ENCODE data around the gene CA4.

CA4 gene

DNA sequence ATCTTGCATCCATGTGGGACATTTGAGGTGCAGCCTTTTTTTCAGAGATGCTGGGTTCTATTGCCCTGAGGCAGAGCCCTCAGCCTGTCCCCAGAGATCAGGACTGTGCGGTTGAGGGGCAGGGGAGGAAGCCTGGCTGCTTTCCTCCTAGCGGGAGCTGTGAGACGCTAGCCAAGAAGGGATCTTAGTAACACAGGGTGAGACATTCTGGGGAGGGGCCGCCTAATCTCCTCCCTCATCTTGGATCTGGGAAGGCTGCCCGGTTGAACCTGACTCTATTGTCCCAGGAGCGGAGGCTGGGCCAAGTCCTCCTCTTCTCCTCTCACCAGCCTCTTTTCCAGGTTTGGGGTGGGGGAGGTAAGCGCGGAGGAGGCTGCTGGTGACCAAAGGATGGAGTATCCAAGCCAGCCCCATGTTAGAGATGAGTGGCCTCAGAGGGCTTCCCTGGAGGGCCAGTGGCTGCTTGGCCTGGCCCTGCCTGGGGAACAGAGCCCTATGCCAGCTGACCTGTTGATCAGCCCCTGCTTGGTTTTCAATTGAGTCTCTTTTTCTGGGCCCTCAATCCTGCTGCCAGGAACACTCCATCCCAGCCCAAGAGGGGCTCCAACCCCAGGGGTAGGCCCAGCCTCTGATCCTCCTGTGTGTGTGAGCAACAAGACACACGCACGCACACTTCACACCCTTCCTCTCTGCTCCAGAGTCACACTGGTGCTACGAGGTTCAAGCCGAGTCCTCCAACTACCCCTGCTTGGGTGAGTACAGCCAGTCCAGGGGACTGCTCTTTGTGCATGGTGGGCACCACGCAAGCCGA lies 5.0 kb downstream of the CA4 start:
- no peak for DNase-seq (ENCODE audit: extremely low read depth in 1 of 2, low read depth in 1 of 2)

- no peak for DNase-seq (ENCODE audit: extremely low read depth in 1 of 2, low read depth in 1 of 2)
These were observed 5.6 kb downstream of the CA4 start for GRCh38 chr17:60155427-60155814.

- no peak for DNase-seq (ENCODE audit: extremely low read depth in 1 of 2, low read depth in 1 of 2)
These were observed 6.0 kb downstream of the CA4 start for GRCh38 chr17:60155815-60156214.

DNA sequence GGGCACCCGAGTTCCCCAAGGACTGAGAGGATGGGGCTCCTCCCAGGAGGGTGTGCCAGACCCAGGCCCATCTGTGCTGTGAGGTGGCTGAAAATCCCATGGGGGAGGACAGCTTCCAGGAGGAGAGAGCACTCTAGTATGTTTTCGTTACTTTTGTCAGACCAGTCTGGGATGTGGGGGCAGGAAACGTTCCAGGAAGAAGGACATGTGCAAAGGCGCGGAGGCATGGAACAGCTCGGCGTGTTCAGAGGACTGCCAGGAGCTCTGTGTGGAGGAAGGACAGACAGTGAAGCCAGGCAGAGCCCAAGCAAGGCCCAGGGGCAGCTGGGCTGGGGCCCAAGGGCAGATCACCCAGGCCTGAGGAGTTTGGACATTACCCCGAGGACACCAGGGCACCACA lies 7.0 kb downstream of the CA4 start:
- DNase-seq (ENCODE audit: extremely low read depth in 1 of 2, low read depth in 1 of 2) = no peak

DNA sequence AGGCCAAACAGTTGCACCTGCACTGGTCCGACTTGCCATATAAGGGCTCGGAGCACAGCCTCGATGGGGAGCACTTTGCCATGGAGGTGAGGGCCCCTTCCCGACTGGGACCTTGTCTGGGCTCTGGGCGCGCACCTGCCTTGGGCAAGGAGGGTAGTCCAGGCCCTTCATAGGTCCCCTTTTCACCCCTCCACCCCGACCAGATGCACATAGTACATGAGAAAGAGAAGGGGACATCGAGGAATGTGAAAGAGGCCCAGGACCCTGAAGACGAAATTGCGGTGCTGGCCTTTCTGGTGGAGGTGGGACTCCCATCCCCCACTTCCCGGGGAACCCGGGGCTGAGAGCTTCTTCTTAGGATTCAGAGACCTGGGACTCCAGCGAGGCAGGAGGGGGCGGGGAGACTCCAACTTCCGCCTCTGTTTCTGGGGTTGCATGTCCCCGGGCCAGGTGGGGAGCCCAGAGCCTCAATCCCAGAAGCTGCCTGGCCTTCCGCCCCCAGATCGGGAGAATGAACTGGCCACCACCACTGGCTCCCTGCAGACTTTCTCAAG lies 7.8 kb downstream of the CA4 start:
- no peak for DNase-seq (ENCODE audit: extremely low read depth in 1 of 2, low read depth in 1 of 2)

DNA sequence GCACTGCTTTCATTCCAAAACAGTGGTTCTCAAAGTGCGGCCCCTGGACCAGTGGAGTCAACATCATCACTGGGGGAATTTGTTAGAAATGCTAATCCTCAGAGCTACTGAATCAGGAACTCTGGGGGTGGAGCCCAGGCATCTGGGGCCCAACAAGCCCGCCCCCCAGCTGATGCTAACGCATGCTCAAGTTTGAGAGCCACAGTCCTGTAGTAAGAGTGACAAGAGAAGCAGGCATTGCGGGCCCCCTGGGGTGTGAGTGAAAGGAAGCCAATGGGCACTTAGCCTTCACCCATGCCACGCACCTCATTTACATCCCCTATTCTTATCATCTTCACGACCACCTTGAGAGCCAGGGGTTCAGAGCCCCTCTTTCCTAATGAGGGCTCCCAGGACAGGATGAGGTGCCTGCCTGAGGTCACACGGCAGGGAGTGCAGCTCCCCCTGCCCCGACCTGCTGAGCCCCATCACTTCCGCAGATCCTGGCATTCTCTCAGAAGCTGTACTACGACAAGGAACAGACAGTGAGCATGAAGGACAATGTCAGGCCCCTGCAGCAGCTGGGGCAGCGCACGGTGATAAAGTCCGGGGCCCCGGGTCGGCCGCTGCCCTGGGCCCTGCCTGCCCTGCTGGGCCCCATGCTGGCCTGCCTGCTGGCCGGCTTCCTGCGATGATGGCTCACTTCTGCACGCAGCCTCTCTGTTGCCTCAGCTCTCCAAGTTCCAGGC lies 9.1 kb downstream of the CA4 start:
- no peak for DNase-seq (ENCODE audit: extremely low read depth in 1 of 2, low read depth in 1 of 2)

- no peak for DNase-seq (ENCODE audit: extremely low read depth in 1 of 2, low read depth in 1 of 2)
These were observed 9.7 kb downstream of the CA4 start for GRCh38 chr17:60159479-60159866.

GRCh38 chr17:60160829-60161501 lies 11.2 kb downstream of the CA4 start:
- DNase-seq (ENCODE audit: extremely low read depth in 1 of 2, low read depth in 1 of 2) = no peak

DNA sequence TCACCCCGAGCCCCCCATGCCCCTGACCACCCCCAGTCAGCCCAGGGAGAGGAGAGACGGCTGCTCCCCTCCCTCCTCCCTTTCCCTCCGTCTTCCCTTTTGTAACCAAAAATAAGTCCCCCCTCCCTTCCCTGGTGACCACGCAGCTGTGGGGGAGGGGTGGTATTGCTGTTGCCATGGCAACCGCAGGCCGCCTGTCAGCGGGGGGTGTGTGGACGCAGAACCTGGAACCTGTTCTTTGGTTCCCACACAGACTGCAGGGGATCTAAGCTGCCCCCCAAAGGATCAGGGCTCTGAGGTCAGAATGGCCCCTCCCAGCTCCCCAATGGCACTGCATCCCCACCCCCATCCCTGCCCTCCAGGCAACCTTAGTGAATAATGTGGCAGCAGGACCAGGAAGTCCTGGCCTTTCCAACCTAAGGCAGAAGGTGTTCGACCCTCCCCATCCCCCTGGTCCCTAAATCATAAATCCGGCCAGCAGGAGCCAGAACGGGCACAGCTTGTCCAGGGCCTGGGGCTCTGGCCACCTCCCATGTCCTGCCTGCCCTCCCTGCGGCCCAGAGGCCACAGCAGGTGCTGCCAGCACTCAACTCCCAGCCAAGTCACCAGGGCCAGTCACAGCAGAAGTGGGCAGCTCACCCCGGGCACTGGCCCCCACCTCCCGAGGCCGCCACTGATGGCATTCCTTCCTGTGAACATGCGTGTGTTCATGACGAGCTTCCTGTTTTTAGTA lies 12.0 kb downstream of the CA4 start:
- no peak for DNase-seq (ENCODE audit: extremely low read depth in 1 of 2, low read depth in 1 of 2)

DNA sequence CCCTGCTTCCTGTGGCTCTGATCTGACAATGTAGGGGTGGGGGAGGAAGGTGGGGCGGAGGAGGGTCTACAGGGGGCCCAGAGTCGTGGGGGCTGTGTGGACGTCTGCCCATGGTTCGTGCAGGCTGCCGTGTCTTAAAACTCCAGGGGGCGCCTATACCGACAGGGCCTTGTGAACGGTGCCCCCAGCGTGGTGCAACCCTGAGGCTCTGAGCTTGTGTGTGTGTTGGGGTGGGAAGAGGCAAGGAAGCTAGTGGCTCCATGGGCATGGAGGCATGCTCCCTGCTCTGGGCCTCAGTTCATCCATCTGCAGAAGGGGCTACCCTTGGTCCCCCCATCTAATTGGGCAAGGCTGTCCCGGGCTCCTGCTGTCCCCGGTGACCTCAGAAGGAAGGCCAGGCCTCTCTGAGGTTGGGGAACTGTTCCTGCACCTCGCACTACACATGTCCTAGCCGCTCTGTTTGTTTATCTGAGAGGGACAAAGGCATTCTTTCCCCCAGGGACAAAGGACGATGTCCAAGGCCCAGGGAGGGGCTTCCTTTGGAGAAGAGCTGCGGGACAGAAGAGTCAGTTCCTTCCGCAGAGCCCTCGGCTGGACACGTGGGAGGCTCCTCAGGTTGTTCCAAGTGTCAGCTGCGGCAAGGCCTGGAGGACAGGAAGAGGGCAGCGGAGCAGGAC lies 13.5 kb downstream of the CA4 start:
- DNase-seq (ENCODE audit: extremely low read depth in 1 of 2, low read depth in 1 of 2) = no peak

DNA sequence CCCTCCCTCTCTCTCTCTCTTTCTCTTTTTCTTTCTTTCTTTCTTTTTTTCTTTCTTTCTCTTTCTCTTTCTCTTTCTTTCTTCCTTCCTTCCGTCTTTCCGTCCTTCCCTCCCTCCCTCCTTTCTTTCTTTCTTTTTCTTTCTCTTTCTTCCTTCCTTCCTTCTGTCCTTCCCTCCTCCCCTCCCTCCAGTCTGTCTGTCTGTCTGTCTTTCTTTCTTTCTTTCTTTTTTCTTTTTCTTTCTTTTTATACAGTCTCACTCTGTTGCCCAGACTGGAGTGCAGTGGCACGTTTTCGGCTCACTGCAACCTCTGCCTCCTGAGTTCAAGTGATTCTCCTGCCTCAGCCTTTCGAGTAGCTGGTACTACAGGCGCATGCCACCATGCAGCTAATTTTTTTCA lies 14.4 kb downstream of the CA4 start:
- no peak for DNase-seq (ENCODE audit: extremely low read depth in 1 of 2, low read depth in 1 of 2)

DNA sequence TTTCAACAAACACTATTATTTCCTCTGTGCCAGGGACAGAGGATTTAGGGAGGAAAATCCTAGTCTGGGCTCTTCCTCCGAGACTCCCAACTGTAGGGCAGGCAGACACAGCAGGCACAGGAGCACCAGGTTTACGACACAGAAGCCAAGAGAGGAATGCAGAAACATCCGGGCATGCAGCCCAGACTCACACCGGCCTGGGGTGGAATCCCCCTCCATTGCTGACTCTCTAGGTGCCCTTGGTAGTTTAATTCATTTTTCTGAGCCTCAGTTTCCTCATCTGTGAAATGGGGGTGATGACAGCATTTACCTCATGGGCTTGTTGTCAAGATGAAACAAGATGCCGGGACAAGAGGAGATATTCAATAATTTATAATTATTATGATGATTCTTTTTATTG lies 14.9 kb downstream of the CA4 start:
- DNase-seq (ENCODE audit: extremely low read depth in 1 of 2, low read depth in 1 of 2) = no peak

DNA sequence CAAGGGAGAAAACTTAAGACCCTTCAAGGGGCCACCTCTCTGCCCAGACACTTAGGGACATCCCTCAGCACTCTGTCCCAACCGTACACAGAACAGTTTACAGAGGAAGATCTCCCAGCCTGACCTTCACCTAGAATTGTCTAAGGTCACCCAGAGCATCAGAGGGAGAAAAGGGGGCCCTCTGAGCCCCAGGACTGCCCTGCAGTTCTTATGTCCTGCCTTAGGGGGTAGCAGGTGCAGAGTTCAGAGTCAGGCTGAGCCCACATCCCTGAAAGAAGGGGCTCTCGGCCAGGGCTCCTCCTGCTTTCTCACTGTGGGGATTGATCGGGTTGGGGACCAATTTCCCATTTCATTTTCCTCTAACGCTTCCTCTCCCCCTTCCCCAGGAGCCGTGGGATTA lies 15.4 kb downstream of the CA4 start:
- DNase-seq (ENCODE audit: extremely low read depth in 1 of 2, low read depth in 1 of 2) = no peak

DNA sequence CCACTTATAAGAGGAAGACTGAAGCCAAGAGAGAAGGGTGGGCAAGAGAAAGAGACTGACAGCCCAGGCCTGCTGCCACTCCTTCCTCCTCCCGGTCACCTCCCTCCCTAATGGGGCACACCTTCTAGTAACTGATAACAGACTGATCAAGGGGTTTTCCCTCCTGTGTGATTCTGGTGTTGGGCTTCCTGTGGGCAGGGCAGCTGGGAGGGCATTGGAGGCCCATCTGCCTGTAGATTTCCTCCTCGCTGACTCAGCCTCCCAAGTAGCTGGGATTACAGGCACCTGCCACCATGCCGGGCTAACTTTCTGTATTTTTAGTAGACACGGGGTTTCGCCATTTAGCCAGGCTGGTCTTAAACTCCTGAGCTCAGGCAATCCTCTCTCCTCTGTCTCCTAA lies 16.2 kb downstream of the CA4 start:
- no peak for DNase-seq (ENCODE audit: extremely low read depth in 1 of 2, low read depth in 1 of 2)

GRCh38 chr17:60167065-60167741 lies 17.4 kb downstream of the CA4 start:
- DNase-seq (ENCODE audit: extremely low read depth in 1 of 2, low read depth in 1 of 2) = no peak

- DNase-seq (ENCODE audit: extremely low read depth in 1 of 2, low read depth in 1 of 2) = no peak
These were observed 18.9 kb downstream of the CA4 start for GRCh38 chr17:60168654-60169053.

DNA sequence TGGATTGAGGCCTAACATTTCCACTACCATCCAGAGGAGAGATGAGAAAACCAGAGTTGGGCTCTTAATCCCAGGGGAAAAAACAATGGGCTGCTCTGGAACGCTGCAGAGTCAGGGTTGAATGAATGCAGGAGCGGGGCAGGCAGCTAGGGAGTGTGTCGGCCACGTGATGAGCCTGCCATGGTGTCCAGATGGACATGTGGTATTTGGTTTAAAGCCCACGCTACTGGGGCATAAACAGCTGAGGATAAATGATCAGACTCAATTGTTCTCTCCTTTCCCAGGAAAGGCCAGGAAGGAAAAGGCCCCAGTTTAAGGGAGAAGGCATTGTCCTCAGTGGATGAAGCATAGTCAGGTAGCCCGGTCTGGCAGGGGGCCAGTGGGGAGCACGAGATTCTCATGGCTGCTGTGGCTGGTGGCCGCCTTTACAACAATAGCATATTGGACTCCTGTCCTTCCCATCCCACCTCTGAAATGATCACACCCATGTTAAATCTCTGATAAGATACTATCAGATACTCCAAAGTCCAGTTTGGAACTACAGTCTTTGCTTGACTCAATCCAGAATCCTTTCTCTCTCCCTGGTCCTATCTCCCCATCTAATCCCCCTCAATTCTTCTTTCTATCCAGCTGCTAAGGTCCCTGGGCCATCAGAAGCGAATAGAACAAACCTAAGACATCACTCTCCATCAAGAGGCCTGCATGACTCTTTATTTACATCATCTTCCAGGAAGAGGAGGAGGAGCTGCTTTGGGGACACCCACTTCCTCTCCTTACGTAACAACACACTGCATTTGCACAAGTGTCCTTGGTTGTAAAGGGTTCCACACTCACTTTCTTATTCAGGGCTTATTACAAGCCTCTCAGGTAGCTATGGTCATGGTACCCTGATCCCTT lies 20.4 kb downstream of the CA4 start:
- DNase-seq (ENCODE audit: extremely low read depth in 1 of 2, low read depth in 1 of 2) = no peak

GRCh38 chr17:60170835-60171752 lies 21.3 kb downstream of the CA4 start:
- no peak for DNase-seq (ENCODE audit: extremely low read depth in 1 of 2, low read depth in 1 of 2)
